Ishikawa (cell line): Measurements from ENCODE around the gene FGGY.

Source experiments
- CEBPB ChIP-seq: IDR thresholded peaks from 2 replicates; pipeline ENCODE4 v1.6.1; 2012
- EGR1 ChIP-seq: IDR thresholded peaks from 2 replicates; pipeline ENCODE4 v1.6.1; 2012
- REST ChIP-seq: IDR thresholded peaks from 2 replicates; pipeline ENCODE4 v1.6.1; 2012; ENCODE audit warnings: low read depth, mild to moderate bottlenecking
- TCF12 ChIP-seq: IDR thresholded peaks from 2 replicates; pipeline ENCODE4 v1.6.1; 2012; ENCODE audit warnings: low read depth
- TEAD4 ChIP-seq: IDR thresholded peaks from 2 replicates; pipeline ENCODE4 v1.6.1; 2012

- TF ChIP-seq EGR1 (no peak), CEBPB (no peak), TCF12 (no peak), TEAD4 (no peak), REST (no peak)
Measured at GRCh38 chr1:59346429-59346828, 49.5 kb downstream of the FGGY start.
